Glutamatergic neuron (in vitro differentiated cells): ENCODE results near the gene DAGLB. TPM values are rescaled to one million over a fixed set of nuclear protein-coding genes. Genes with fewer than 3 reads are reported as not detected.
"Not testable (repeated sequence)": the region's sequence is repeated elsewhere in the genome, so short reads cannot be mapped to it uniquely, and the experiment has no call there.

Experiments used
- DNase-seq: peaks from one replicate; pipeline ENCODE4 v3.0.0; 2022
- H3K27ac Mint-ChIP-seq: one replicate; pipeline ENCODE4 v1.8.0; 2020; ENCODE audit warnings: mild to moderate bottlenecking, mixed read lengths, inconsistent platforms; ENCODE audit not compliant: unreplicated experiment
- H3K27me3 Mint-ChIP-seq: one replicate; pipeline ENCODE4 v1.8.0; 2020; ENCODE audit warnings: mild to moderate bottlenecking, moderate library complexity, mixed read lengths, inconsistent platforms; ENCODE audit not compliant: unreplicated experiment
- H3K36me3 Mint-ChIP-seq: one replicate; pipeline ENCODE4 v1.8.0; 2020; ENCODE audit warnings: mild to moderate bottlenecking, mixed read lengths, inconsistent platforms; ENCODE audit not compliant: unreplicated experiment
- H3K4me1 Mint-ChIP-seq: one replicate; pipeline ENCODE4 v1.8.0; 2020; ENCODE audit warnings: mild to moderate bottlenecking, low read depth, mixed read lengths, inconsistent platforms; ENCODE audit not compliant: unreplicated experiment
- H3K4me3 Mint-ChIP-seq: one replicate; pipeline ENCODE4 v1.8.0; 2020; ENCODE audit warnings: mild to moderate bottlenecking, mixed read lengths, inconsistent platforms; ENCODE audit not compliant: unreplicated experiment
- H3K9me3 Mint-ChIP-seq: one replicate; pipeline ENCODE4 v1.8.0; 2020; ENCODE audit warnings: mild to moderate bottlenecking, moderate library complexity, mixed read lengths, inconsistent platforms; ENCODE audit not compliant: unreplicated experiment
- CTCF ChIP-seq: fragments of 200-600 bp; sonication (generic); IDR thresholded peaks from one replicate; pipeline ENCODE4 v1.5.0; 2021; ENCODE audit not compliant: partially characterized antibody, unreplicated experiment
- total RNA-seq: library from RNA; stranded (reverse); fragmentation: NEBNext Ultra II Directional; extraction: Animal tissue kit (Norgen Biotek cat#: 25700); gene quantifications from one replicate; pipeline ENCODE4 v1.2.1, GENCODE V29; 2021; ENCODE audit not compliant: unreplicated experiment

DAGLB gene
- total RNA-seq, 1 donor from 2014 or later: 63.2 TPM

DNA sequence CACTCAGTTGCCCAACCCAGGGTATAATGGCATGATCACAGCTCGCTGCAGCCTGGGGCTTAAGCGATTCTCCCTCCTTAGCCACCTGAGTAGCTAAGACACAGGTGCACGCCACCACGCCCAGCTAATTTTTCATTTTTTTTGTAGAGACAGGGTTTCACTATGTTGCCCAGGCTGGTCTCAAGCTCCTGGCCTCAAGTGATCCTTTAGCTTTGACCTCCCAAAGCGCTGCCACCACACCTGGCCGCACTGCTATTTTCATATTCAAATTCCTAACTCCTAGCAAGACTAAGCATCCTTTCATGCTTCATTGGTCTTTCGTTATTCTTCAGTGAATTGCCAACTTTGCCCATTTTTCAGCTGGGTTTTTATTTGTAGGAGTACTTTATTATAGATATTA, 30.4 kb upstream of the DAGLB start:
- peaks cover 17% of the 10 kb centered on the region for H3K4me1 Mint-ChIP-seq
- H3K36me3 Mint-ChIP-seq: no peaks in the 10 kb centered on the region
- no peaks in the 10 kb centered on the region for H3K9me3 Mint-ChIP-seq
- TF ChIP-seq CTCF: no peak
- DNase-seq: no peak
- H3K27me3 Mint-ChIP-seq: peaks cover 6% of the 10 kb centered on the region
- H3K4me3 Mint-ChIP-seq: no peak overlapping the region
- H3K27ac Mint-ChIP-seq: no peak overlapping the region

DNA sequence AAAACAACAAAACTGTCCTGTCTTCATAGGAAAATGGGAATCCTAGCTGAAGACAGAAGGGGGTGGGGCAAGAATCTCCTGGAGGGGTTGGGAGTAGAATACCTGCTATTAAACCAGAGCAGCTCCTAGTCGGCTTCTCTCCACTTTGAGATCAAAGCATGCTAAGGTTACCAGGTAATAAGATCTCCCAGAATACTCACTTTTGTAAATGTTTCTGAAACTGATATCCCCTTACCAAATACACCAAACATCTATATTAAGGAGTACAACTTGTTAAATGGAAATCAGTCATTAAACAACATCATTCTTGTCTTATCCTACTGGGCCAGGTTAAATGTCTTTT, 29.5 kb upstream of the DAGLB start:
- Mint-ChIP-seq H3K4me1 (peaks cover 14% of the 10 kb centered on the region), H3K4me3 (peak overlapping the region; percentile 16), H3K27me3 (peaks cover 6% of the 10 kb centered on the region), H3K27ac (no peak overlapping the region), H3K9me3 (no peaks in the 10 kb centered on the region), H3K36me3 (no peaks in the 10 kb centered on the region)
- no peak for TF ChIP-seq CTCF
- no peak for DNase-seq

DNA sequence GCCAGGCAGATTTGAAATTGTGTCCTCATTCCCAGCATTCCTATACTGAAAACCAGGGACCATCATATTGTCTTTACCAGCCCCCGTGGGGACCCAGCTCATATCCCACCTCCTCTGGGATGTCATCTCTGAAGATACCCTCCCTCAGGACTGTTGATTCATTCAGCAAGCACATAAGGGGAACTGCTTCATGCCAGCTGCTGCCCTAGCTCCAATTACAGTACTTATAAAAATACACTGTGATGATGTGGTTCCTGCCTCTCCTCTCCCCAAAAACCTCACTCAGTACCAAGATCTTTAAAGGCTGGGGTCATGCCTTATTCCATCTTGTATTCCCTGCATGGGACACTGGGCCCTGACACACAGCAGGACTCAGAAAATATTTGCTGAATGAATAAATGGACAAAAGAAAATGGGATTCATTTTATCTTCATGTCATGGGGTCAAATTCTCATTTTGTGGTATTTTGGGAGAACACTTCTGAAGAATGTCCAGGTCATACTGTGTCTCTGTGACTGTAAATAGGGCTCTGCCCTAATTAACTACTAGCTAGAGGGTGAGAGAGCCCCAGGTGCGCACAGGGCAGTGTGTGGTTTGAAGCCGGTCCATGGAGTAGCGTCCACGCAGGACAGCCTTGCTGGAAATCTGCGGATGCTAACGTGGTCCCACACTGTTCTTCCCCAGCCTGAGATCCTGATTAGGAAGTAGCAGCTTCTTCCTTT, 29.0 kb upstream of the DAGLB start:
- no peak for DNase-seq
- no peaks in the 10 kb centered on the region for H3K36me3 Mint-ChIP-seq
- no peak for TF ChIP-seq CTCF
- peak overlapping the region; percentile 16 for H3K4me3 Mint-ChIP-seq
- H3K4me1 Mint-ChIP-seq: peaks cover 13% of the 10 kb centered on the region
- peaks cover 6% of the 10 kb centered on the region for H3K27me3 Mint-ChIP-seq
- H3K9me3 Mint-ChIP-seq: no peaks in the 10 kb centered on the region
- no peak overlapping the region for H3K27ac Mint-ChIP-seq

GRCh38 chr7:6475433-6476186, 27.9 kb upstream of the DAGLB start:
- no peak for TF ChIP-seq CTCF
- H3K27me3 Mint-ChIP-seq: peaks cover 6% of the 10 kb centered on the region
- H3K4me3 Mint-ChIP-seq: no peak overlapping the region
- DNase-seq: no peak
- no peaks in the 10 kb centered on the region for H3K36me3 Mint-ChIP-seq
- H3K27ac Mint-ChIP-seq: no peak overlapping the region
- no peaks in the 10 kb centered on the region for H3K9me3 Mint-ChIP-seq
- peaks cover 13% of the 10 kb centered on the region for H3K4me1 Mint-ChIP-seq

DNA sequence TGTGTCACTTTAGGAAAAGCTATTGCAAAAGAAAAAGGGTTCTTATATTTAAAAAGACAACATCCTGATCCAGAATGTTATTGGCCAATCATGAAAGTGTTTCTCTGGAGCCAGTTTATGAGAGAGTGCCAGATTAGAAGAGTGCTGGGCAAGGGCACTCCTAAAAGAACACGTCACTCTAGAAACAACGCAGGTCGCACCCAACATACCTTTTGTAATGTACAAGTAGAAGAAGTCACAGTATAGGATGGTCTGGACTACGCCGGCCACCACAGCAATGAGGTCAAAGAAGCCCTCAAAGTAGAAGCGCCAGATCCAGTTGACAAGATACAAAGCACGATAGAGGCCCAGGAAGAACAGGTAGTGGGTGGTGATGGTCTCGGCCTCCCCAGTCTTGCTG, 18.1 kb upstream of the DAGLB start:
- H3K27ac Mint-ChIP-seq: no peak overlapping the region
- H3K9me3 Mint-ChIP-seq: peaks cover 3% of the 10 kb centered on the region
- no peaks in the 10 kb centered on the region for H3K4me1 Mint-ChIP-seq
- peaks cover 4% of the 10 kb centered on the region for H3K27me3 Mint-ChIP-seq
- no peak for TF ChIP-seq CTCF
- DNase-seq: no peak
- H3K36me3 Mint-ChIP-seq: peaks cover 20% of the 10 kb centered on the region
- no peak overlapping the region for H3K4me3 Mint-ChIP-seq

DNA sequence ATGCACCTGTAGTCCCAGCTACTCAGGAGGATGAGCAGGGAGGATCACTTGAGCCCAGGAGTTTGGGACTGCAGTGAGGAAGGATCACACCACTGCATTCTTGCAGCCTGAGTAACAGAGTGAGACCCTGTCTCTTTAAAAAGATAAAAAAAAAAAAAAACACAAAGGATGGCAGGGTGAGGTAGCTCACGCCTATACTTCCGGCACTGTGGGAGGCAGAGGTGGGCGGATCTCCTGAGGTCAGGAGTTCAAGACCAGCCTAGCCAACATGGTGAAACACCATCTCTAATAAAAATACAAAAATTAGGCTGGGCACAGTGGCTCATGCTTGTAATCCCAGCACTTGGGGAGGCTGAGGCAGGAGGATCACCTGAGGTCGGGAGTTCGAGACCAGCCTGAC, 15.9 kb upstream of the DAGLB start:
- not testable (repeated sequence) for H3K27ac Mint-ChIP-seq, H3K9me3 Mint-ChIP-seq, H3K4me1 Mint-ChIP-seq, H3K4me3 Mint-ChIP-seq, H3K27me3 Mint-ChIP-seq, DNase-seq
- peaks cover 20% of the 10 kb centered on the region for H3K36me3 Mint-ChIP-seq
